GM06990 (cell line): ENCODE results near the gene PTPN3.

ENCODE experiments used
- DNase-seq: peaks from one replicate; pipeline ENCODE4 v3.0.0-alpha.2; 2011; ENCODE audit not compliant: insufficient read length; ENCODE audit errors: extremely low read depth
- H3K27me3 ChIP-seq: replicated peaks from 2 replicates; pipeline ENCODE4 v1.6.0; 2011; ENCODE audit warnings: low read length; ENCODE audit not compliant: control insufficient read depth, insufficient read depth
- H3K36me3 ChIP-seq: 2 replicates; pipeline ENCODE4 v1.5.1; 2011; ENCODE audit warnings: low read length; ENCODE audit not compliant: control insufficient read depth, insufficient read depth
- H3K4me3 ChIP-seq: replicated peaks from 2 replicates; pipeline ENCODE4 v1.5.1; 2011; ENCODE audit warnings: low read depth, mild to moderate bottlenecking, control low read depth, low read length
- TF ChIP-seq, protein P1 (sequence below): IDR thresholded peaks from 2 replicates; pipeline ENCODE4 v1.5.1; 2011; ENCODE audit warnings: low read length, control low read depth, mild to moderate bottlenecking, inconsistent platforms; ENCODE audit not compliant: insufficient read depth, poor library complexity, severe bottlenecking

Gene PTPN3

DNA sequence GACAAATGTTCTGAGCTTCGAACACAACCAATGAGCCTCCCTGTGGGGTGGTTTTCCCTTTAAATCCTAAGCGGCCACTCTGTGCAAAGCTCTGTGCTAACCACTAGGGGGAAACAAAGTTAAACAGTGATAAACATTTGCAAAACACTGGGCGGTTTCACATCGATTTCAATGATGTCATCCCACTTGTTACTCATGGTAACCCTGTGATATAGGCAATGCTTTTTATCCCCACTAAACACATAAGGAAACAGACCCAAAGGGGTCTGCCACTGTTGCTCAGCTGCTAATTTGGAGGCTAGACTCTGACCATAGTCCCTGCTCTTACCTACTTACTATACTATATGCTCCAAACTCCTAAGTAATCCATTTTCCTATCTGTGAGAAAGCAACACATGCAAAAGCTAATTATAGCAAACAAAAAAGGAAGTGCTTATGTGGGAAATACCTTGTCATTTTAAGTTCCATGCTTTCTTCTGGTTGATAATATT is 57.3 kb downstream of the PTPN3 start:
- Histone ChIP-seq H3K27me3 (no peaks in the 10 kb centered on the region; the same call in 1 of the 2 replicates), H3K36me3 (no peaks in the 10 kb centered on the region), H3K4me3 (no peak overlapping the region)
- TF ChIP-seq, protein P1, sequence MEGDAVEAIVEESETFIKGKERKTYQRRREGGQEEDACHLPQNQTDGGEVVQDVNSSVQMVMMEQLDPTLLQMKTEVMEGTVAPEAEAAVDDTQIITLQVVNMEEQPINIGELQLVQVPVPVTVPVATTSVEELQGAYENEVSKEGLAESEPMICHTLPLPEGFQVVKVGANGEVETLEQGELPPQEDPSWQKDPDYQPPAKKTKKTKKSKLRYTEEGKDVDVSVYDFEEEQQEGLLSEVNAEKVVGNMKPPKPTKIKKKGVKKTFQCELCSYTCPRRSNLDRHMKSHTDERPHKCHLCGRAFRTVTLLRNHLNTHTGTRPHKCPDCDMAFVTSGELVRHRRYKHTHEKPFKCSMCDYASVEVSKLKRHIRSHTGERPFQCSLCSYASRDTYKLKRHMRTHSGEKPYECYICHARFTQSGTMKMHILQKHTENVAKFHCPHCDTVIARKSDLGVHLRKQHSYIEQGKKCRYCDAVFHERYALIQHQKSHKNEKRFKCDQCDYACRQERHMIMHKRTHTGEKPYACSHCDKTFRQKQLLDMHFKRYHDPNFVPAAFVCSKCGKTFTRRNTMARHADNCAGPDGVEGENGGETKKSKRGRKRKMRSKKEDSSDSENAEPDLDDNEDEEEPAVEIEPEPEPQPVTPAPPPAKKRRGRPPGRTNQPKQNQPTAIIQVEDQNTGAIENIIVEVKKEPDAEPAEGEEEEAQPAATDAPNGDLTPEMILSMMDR, result peak; percentile 57
- DNase-seq, result peak; percentile 50

DNA sequence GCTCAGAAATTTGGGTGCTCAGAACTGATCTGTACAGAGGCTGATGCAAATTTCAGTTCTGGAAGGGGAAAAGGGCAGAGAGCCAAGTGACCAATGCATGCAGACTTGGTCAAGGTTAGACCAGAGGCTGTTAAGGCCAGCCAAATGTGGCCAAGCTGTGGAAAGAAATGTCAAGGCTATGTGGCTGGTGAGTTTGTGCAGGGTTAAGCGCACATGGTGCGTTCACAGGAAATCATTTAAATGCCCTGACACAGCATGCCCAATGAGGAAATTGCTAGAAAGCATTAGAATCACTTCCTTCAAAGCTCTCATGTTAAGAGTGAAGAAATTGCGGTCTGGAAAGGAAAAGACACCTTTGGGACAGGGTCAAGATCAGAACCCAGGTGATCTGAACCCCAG is 58.0 kb downstream of the PTPN3 start:
- DNase-seq, result no peak
- TF ChIP-seq, protein P1, result no peak

DNA sequence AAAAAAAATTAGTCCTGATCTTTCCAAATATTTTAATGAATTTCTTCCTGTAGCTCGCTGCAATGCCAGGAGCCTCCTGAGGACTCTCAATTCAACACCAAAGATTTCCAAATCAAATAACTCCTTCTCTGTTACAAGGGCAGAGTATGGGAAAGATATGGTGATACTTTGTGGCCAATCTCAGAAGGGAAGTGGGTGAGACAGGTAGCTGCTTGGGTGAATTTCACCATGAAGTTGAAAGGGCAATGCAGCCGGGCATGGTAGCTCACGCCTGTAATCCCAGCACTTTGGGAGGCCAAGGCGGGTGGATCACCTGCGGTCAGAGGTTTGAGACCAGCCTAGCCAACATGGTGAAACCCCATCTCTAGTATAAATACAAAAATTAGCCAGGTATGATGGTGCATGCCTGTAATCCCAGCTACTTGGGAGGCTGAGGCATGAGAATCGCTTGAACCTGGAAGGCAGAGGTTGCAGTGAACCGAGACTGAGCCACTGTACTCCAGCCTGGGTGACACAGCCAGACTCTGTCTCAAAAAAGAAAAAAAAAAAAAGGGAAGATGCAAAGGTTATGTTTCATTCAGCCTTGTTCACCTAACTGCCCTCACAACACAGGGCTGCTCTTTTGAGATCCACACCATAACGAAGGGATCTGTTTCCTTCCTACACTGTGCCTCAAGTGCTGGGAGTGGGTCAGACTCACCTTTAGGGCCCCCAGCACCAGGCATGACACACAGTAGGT is 58.6 kb downstream of the PTPN3 start:
- TF ChIP-seq, protein P1, result no peak
- Histone ChIP-seq H3K27me3 (no peaks in the 10 kb centered on the region; the same call in 1 of the 2 replicates), H3K4me3 (no peak overlapping the region), H3K36me3 (no peaks in the 10 kb centered on the region)
- DNase-seq, result no peak

More for the DNA sequence above, 58.0 kb downstream of the PTPN3 start:
- no peaks in the 10 kb centered on the region for H3K36me3 ChIP-seq
- no peaks in the 10 kb centered on the region; the same call in 1 of the 2 replicates for H3K27me3 ChIP-seq
- no peak overlapping the region for H3K4me3 ChIP-seq

DNA sequence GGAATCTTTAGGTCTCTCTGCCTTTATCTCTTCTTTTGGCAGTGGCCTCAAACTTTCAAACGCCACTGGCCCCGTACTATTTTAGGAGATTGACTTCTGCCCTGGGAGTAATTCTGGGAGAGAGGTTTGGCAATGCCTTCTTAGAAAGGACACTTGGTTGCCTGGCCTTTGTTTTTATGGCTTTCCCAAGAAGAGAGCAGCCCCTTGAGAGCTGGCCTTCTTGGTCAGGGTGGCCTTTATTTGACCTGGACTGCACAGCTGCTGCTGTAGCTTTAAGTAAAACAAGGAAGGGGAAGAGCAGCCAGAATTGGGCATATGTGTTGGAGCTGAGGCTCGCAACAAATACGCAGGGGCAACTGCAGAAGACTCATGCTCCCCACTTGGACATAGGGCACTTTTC is 60.8 kb downstream of the PTPN3 start:
- no peak for DNase-seq
- no peak overlapping the region for H3K4me3 ChIP-seq
- no peaks in the 10 kb centered on the region for H3K27me3 ChIP-seq
- TF ChIP-seq, protein P1, result no peak
- no peaks in the 10 kb centered on the region for H3K36me3 ChIP-seq

DNA sequence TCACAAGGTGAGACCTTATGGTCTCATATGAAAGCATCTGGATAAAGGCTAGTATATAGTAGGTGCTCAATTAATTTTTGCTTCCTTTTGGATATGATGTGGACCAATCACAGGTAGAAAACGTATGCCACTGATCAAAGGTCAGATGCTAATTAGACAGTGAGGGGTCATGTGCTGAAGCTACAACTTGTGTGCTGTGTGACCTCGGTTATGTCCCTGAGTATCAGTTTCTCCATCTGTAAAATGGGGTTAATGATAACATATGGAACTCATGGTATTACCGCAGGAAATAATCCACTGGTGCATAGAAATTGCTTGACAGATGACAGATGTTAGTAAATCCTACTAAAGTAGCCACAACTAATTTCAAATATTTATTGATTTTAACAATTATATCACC is 62.0 kb downstream of the PTPN3 start:
- Histone ChIP-seq H3K27me3 (no peaks in the 10 kb centered on the region), H3K36me3 (no peaks in the 10 kb centered on the region), H3K4me3 (no peak overlapping the region)
- DNase-seq, result no peak
- TF ChIP-seq, protein P1, result no peak
